CD4-positive, alpha-beta T cell treated with Interleukin-6 for 4 hours (primary cell): ENCODE results near the gene GPR83.
"Not testable (repeated sequence)": the region's sequence is repeated elsewhere in the genome, so short reads cannot be mapped to it uniquely, and the experiment has no call there.

Experiments used
- DNase-seq: peaks from one replicate; pipeline ENCODE4 v3.0.0-alpha.2; 2020; ENCODE audit warnings: mixed read lengths

GPR83 gene

GRCh38 chr11:94400839-94401772, at the start of gene GPR83:
Gene GPR83, minus strand, starts transcription at chr11:94401419. Its CDS starts 172 bp downstream, at chr11:94401247.
- DNase-seq, result no peak

DNA sequence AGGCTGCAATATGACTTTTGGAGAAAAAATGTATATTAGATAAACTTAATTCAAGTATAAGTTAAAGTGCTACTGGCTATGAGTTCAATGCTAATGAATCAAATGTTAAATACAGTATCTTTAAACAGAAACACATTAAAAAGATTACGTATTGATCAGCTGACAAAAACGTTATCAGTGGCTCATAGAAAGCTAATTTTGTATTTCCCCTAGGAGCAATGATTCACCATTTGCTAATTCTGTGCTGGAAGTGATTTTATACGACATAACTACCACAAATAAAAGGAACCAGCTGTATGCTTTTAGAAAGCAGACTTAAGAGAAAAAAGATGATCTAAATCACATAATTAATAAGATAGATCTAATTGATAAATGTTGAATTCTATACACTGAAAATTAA, 48.8 kb upstream of the GPR83 start:
- no peak for DNase-seq

DNA sequence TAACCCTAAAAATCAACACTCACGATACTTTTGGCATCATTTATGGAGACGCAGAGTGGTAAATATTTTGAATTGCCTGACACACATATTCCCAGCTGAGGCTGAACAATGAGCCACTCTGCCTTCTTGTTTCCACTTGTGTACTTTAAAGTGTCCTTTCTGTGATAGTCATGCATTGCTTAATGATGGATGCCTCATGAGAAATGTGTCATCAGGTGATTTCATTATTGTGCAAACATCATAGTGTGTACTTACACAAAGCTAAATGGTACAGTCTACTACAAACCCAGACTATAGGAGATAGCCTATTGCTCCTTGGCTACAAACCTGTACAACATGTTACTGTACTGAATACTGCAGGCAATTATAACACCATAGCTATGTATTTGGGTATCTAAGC, 48.2 kb upstream of the GPR83 start:
- no peak for DNase-seq

GRCh38 chr11:94449029-94449428, 47.8 kb upstream of the GPR83 start:
- no peak for DNase-seq

DNA sequence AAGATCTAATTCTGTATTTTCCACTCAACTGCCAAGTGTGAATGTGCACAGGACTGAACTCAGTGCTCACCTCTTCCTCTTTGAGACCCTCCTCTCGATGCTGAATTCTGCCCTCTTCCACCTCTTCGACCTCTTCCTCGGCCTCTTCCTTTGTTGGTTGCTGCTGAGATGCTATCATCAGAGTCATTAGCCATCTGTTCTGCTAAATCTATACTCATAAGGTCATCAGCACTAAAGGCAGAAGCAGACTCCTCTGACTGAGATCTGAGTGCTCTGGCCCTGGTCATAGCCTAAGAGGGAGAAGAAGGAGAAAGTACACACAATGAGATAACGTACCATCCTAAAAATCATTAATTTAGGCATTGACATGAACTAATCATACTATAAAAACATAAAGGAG, 45.9 kb upstream of the GPR83 start:
- DNase-seq, result no peak

GRCh38 chr11:94445641-94446040, 44.4 kb upstream of the GPR83 start:
- DNase-seq, result no peak

DNA sequence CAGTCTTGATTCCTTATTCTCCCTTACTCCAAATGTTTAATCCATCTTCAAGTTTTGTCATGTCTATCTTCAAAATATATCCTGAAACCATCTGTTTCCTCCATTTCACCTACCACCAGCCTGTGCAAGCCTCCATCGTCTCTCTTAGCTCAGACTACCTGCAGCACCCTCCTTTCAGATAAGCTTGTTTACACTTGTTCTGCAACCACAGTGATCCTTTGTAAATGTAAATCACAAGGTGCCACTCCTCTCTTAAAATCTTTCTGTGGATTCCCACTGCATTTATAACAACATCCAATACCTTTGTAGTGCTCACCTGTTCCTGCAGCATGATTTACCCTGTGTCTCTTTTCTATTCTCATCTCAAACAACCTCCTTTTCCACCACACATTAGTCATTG, 31.8 kb upstream of the GPR83 start:
- DNase-seq, result no peak

DNA sequence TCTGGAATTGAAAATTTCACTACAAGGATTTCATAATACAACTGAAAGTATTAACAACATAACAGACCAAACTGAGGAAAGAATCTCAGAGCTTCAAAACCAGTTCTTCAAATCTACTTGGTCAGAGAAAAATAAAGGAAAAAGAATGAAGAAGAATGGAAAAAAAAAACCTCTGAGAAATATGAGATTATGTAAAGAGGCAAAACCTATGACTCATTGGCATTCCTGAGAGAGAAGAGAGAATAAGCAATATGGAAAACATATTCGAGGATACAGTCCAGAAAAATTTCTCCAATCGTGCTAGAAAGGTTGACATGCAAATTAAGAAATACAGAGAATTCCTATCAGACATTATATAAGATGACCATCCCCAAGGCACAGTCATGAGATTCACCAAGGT, 23.4 kb upstream of the GPR83 start:
- DNase-seq, result no peak

GRCh38 chr11:94424011-94424410, 22.8 kb upstream of the GPR83 start:
- no peak for DNase-seq

GRCh38 chr11:94423507-94423906, 22.3 kb upstream of the GPR83 start:
- DNase-seq, result no peak

- no peak for DNase-seq
These were observed 17.0 kb upstream of the GPR83 start for GRCh38 chr11:94418123-94418765.

GRCh38 chr11:94417386-94417987, 16.3 kb upstream of the GPR83 start:
- DNase-seq, result no peak

DNA sequence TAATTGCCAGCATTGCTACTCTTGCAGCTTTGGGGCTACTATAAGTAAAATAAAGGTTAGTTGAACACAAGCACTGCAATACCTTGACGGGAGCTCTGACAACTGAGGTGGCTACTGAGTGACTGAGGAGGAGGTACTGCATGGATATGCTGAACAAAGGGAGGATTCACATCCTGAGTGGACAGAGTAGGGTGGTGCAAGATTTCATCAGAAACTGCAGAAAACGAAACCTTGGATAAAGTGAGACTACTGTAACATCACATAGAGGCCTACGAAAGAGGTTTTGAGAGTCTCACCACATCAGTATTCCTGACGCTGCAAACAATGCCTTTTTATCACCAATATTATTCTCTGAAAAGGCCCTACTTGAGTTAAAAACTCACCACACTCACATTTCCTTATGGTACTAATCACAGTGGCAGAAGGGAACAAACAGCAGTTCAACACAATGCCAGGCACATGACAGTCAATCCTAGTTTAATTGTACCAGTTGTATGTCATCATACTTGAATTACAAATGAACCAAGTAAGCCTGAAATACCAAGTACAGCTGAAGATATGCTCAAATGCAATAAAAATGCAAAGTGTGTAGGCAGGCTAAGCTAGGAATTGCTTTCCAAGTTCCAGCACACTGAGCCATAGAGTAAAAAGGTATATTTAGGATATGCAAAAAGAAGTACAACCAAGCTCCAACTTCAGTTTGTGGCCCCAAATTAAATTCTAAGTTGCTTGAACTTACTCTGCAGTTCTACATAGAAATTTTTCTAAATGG, 4.0 kb upstream of the GPR83 start:
- DNase-seq, result no peak

GRCh38 chr11:94402355-94402754, 1.1 kb upstream of the GPR83 start:
- no peak for DNase-seq

DNA sequence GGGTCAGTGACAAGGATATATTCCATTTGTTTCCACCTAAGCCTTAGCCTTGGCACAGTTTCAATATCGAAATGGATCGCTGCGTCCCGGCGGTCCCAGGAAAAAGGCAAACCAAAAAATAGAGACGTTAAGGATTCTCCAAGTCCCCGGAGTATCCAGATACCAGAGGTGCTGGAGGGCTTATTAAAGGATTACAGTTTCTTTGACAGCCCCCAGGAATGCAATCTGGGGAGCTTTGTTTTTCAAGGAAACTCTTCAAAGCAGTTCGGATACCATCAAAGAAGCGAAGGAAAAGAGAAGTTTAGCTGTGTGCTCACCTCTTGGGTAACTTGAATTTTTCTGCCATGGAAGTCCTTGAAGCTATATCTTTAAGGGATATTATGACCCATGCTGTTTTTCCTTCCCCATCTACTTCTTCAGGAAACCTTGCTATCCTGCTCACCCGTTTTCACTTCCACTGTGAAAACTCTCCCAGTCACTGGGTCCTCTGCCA, 600 bp upstream of the GPR83 start:
- DNase-seq, result no peak

- no peak for DNase-seq
These were observed 771 bp downstream of the GPR83 start for GRCh38 chr11:94400457-94400838.

GRCh38 chr11:94400050-94400449, 1.2 kb downstream of the GPR83 start:
- DNase-seq, result no peak

DNA sequence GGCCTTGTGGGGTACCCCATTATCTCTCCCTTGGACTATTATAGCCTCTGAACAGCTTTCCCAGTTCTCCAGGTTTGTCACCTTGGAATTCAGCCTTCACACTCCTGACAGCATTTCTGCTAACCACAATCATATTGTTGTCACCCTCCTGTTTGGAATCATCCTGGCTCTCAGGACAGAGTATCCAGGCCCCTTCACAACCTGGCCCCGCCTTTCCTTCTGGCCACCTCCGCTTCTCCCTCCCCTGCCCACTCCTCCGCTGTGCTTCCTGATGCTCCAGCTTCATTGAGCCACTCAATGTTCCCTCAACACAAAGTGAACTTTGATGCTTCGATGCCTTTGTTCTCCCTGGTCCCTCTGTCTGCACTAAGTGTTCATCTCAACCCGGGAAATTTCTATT, 3.1 kb downstream of the GPR83 start:
- no peak for DNase-seq

GRCh38 chr11:94396282-94396681, 4.9 kb downstream of the GPR83 start:
- DNase-seq, result no peak

DNA sequence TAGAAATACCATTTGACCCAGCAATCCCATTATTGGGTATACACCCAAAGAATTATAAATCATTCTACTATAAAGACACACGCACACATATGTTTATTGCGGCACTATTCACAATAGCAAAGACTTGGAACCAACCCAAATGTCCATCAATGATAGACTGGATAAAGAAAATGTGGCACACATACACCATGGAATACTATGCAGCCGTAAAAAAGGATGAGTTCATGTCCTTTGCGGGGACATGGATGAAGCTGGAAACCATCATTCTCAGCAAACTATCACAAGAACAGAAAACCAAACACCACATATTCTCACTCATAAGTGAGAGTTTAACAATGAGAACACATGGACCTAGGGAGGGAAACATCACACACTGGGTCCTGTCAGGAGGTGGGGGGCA, 9.3 kb downstream of the GPR83 start:
- not testable (repeated sequence) for DNase-seq

DNA sequence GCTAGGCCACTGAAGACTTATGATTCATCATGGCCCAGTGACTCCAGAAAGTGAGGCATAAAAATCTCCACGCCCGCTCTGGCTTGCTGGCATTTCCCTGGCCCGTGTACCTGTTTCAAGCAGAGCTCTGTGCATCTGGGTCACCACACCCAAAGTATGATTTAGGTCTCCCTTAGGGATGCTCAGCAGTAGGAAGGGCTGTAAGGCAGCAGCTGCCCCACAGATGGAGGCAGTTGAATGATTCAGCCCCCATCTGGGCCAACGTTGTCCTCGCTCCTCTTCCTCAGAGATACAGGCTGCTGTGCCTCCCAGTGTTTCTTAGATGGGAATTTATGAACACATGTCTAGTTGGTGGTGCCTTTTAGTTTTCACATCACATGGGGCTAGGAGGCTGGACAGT, 21.6 kb downstream of the GPR83 start:
- DNase-seq, result no peak

DNA sequence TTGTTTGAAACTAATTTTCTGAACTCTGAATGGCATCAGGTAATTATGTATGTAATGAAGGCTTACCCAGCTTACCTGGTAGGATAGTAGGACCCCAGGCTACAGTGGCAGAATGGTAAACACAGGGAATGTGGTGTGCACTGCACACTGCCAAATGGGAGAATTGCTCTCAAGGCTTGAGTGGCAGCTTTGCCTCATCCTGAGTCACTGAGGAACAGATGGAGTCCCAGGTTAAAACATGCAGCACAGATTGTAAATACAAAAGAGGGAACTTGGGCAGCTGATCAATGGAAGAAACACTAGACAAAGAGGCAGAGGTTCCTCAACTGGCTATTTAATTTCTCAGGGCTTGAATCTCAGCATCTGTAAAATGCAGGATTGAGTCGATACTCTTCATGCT, 24.4 kb downstream of the GPR83 start:
- DNase-seq, result no peak

DNA sequence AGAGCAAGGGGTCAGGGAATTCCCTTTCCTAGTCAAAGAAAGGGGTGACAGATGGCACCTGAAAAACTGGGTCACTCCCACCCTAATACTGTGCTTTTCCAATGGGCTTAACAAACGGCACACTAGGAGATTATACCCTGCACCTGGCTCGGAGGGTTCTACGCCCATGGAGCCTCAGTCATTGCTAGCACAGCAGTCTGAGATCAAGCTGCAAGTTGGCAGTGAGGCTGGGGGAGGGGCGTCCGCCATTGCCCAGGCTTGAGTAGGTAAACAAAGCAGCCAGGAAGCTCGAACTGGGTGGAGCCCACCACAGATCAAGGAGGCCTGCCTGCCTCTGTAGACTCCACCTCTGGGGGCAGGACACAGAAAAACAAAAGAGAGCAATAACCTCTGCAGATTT, 30.6 kb downstream of the GPR83 start:
- DNase-seq, result not testable (repeated sequence)
